SH-SY5Y (cell line): ENCODE data around the gene INSR.

ENCODE experiments used
- GATA2 ChIP-seq: IDR thresholded peaks from 2 replicates; pipeline ENCODE4 v1.6.1; 2011; ENCODE audit warnings: mild to moderate bottlenecking, low read depth, low read length
- GATA3 ChIP-seq: IDR thresholded peaks from 2 replicates; pipeline ENCODE4 v1.6.1; 2011; ENCODE audit warnings: low read depth, mild to moderate bottlenecking, low read length, moderate library complexity

The INSR gene

GRCh38 chr19:7293762-7294557 lies at the start of gene INSR:
INSR (minus strand) TSS chr19:7294414; CDS start chr19:7293891, 523 bp downstream.
- TF ChIP-seq GATA2: no peak
- TF ChIP-seq GATA3: no peak

GRCh38 chr19:7342143-7342542 lies 47.9 kb upstream of the INSR start:
- TF ChIP-seq GATA3 (no peak), GATA2 (no peak)

GRCh38 chr19:7340959-7341837 lies 47.0 kb upstream of the INSR start:
- no peak for TF ChIP-seq GATA3
- no peak for TF ChIP-seq GATA2

- no peak for TF ChIP-seq GATA3
- no peak for TF ChIP-seq GATA2
These were observed 43.4 kb upstream of the INSR start for GRCh38 chr19:7337380-7338194.

GRCh38 chr19:7336321-7336973 lies 42.2 kb upstream of the INSR start:
- TF ChIP-seq GATA3: no peak
- no peak for TF ChIP-seq GATA2

GRCh38 chr19:7333198-7334118 lies 39.2 kb upstream of the INSR start:
- TF ChIP-seq GATA3 (no peak), GATA2 (no peak)

- no peak for TF ChIP-seq GATA2
- TF ChIP-seq GATA3: no peak
These were observed 37.2 kb upstream of the INSR start for GRCh38 chr19:7331446-7331845.

GRCh38 chr19:7328647-7329046 lies 34.4 kb upstream of the INSR start:
- TF ChIP-seq GATA2 (no peak), GATA3 (no peak)

GRCh38 chr19:7327802-7328201 lies 33.6 kb upstream of the INSR start:
- TF ChIP-seq GATA2 (no peak), GATA3 (no peak)

GRCh38 chr19:7326105-7326877 lies 32.1 kb upstream of the INSR start:
- TF ChIP-seq GATA3 (no peak), GATA2 (no peak)

- TF ChIP-seq GATA3 (no peak), GATA2 (no peak)
These were observed 24.0 kb upstream of the INSR start for GRCh38 chr19:7318176-7318575.

- TF ChIP-seq GATA3 (no peak), GATA2 (no peak)
These were observed 18.6 kb upstream of the INSR start for GRCh38 chr19:7312816-7313215.

GRCh38 chr19:7311911-7312310 lies 17.7 kb upstream of the INSR start:
- TF ChIP-seq GATA3 (no peak), GATA2 (no peak)
